NCI-H1105 treated with DMSO at 0.1 percent for 48 hours (cell line): ENCODE measurements around the gene BICRA.

ENCODE experiments used
- DNase-seq: peaks from one replicate; lab custom pipeline; 2025; lab: John Stamatoyannopoulos, UW

Gene BICRA

GRCh38 chr19:47749326-47749725 is 140.4 kb downstream of the BICRA start:
- DNase-seq: no peak

DNA sequence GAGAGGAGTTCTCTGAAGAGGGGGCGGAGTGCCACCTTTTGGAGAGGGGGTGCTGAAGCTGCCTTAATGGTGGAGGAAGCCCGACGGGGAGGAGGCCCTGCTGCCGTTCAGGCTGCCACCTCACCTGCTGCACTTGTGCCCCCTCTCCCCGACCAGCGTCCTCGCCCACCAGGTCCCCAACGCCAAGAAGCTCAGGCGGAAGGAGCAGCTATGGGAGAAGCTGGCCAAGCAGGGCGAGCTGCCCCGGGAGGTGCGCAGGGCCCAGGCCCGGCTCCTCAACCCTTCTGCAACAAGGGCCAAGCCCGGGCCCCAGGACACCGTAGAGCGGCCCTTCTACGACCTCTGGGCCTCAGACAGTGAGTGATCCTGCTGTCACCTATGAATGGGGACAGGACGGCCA is 141.8 kb downstream of the BICRA start:
- no peak for DNase-seq

GRCh38 chr19:47752440-47753211 is 143.7 kb downstream of the BICRA start:
- DNase-seq: no peak
